Measurements from ENCODE around the gene GDI2. TPM values are rescaled to one million over a fixed set of nuclear protein-coding genes. Genes with fewer than 3 reads are reported as not detected.
"Not testable (repeated sequence)": the region's sequence is repeated elsewhere in the genome, so short reads cannot be mapped to it uniquely, and the experiment has no call there.

The GDI2 gene
- total RNA-seq = 100 to 1,000 TPM; 222 to 339 TPM
- 100 to 1,000 TPM; 186 to 221 TPM for polyA plus RNA-seq (ENCODE audit: insufficient read length in 2 of 2)
- long read RNA-seq, donor 1, transcript GDI2-203 (11 exons, 2,412 nt) = major isoform, 54 of 59 reads
- long read RNA-seq, donor 1, partial matches to known transcripts = 5 of 59 reads
- long read RNA-seq, donor 1, other reads (novel, unspliced or antisense) = 0 of 59 reads
- long read RNA-seq, donor 2, transcript GDI2-203 (11 exons, 2,412 nt) = major isoform, 21 of 28 reads
- long read RNA-seq, donor 2, partial matches to known transcripts = 6 of 28 reads
- long read RNA-seq, donor 2, other reads (novel, unspliced or antisense) = 0 of 28 reads
- long read RNA-seq, donor 3, transcript GDI2-203 (11 exons, 2,412 nt) = major isoform, 24 of 35 reads
- long read RNA-seq, donor 3, partial matches to known transcripts = 10 of 35 reads
- long read RNA-seq, donor 3, other reads (novel, unspliced or antisense) = 0 of 35 reads
- long read RNA-seq, donor 4, transcript GDI2-203 (11 exons, 2,412 nt) = major isoform, 66 of 102 reads
- long read RNA-seq, donor 4, partial matches to known transcripts = 36 of 102 reads
- long read RNA-seq, donor 4, other reads (novel, unspliced or antisense) = 0 of 102 reads

DNA sequence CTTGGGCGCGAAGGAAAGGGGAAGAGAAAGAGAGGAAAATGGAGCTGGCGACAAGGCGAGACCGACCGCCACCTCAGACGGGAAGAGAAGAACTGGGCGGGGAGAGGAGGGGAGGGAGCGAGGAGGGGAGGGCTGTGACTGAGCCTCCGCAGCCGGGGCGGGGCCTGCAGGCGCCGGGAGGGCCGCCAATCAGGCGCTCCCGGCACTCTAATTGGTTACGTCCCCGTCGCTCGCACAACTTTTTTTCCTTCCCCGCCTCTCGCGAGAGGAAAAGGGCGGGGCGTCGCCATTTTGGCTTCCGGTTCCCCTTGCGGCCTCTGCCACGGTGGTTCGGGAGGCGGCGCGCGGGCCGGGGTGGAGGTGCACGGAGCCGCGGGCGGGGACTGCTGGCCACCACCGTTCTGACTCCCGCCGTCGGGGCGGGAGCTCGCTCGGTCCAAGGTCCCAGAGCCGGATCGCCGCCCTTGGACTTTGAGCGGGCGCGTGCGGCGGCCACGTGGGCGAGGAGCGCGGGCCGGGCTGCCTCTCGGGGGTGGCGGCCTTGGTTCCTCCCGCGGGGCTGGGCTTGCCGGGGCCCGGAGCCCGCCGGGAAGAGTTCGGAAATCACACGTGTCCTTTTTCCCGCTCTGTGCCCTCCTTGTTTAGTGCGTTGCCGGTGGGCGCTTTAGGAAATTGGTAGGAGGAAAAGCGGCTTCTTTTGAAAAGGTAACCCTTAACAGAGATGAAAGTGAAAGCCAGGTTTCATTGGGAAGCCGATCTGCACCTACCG, at the start of gene GDI2:
Gene GDI2, minus strand, starts transcription at position 94 of the 769 bp plus-strand sequence. CDS start 176 bp downstream, outside the sequence.
- Histone ChIP-seq H3K27me3 (ENCODE audit: control insufficient read depth, insufficient read depth, low read length) (no peaks in the 10 kb centered on the region), H3K9me3 (ENCODE audit: control insufficient read depth, insufficient read depth, low read length) (no peaks in the 10 kb centered on the region), H3K27ac (ENCODE audit: low read depth, low read length) (peak within 1 kb of the TSS; percentile 97), H3K4me1 (ENCODE audit: control insufficient read depth, insufficient read depth, low read length) (no peaks in the 10 kb centered on the region), H3K36me3 (ENCODE audit: control insufficient read depth, insufficient read depth, low read length) (no peaks in the 10 kb centered on the region), H3K4me3 (ENCODE audit: low read depth, low read length) (peak within 1 kb of the TSS; percentile 81)
- DNase-seq (ENCODE audit: low read depth in 4 of 6, low spot score in 6 of 6) = peak; percentile 93 to 99 (median 98)
- WGBS (ENCODE audit: insufficient coverage) = under 1% methylated on average over 72 of the region's 77 CpGs

DNA sequence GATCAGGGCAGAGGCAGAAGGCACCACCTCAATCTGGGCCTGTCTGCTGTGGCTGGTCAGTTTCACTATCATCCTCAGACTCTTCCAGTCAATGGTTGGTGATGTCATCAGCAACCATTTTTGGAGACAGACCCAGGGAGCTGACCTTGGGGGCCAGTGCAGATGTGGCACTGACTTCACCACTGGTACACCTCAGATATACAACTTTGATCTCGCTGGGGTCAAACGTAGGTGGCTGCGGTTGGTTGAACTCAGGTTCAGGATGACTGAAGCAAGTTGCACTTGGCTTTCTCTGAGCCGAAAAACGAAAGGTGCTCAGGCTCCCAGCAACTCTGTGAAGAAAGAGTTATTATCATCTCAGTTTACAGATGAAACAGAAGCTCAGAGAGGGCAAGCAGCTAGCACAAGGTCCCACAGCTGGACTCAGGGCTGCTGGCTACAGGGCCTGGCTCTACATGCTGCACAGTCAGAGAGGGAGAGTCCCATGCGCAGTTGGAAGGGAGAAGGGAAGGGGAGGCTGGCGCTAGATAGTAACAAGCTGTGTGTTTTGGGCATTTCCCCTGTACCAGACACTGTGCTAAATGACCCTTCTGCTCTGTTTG, 49.2 kb upstream of the GDI2 start:
- H3K4me3 ChIP-seq (ENCODE audit: low read depth, low read length) = no peak overlapping the region
- no peaks in the 10 kb centered on the region for H3K9me3 ChIP-seq (ENCODE audit: control insufficient read depth, insufficient read depth, low read length)
- no peaks in the 10 kb centered on the region for H3K4me1 ChIP-seq (ENCODE audit: control insufficient read depth, insufficient read depth, low read length)
- no peak overlapping the region for H3K27ac ChIP-seq (ENCODE audit: low read depth, low read length)
- no peaks in the 10 kb centered on the region for H3K36me3 ChIP-seq (ENCODE audit: control insufficient read depth, insufficient read depth, low read length)
- H3K27me3 ChIP-seq (ENCODE audit: control insufficient read depth, insufficient read depth, low read length) = no peaks in the 10 kb centered on the region
- no peak for DNase-seq (ENCODE audit: low read depth in 4 of 6, low spot score in 6 of 6)
- WGBS (ENCODE audit: insufficient coverage) = 97% methylated on average over 6 of the region's 7 CpGs

DNA sequence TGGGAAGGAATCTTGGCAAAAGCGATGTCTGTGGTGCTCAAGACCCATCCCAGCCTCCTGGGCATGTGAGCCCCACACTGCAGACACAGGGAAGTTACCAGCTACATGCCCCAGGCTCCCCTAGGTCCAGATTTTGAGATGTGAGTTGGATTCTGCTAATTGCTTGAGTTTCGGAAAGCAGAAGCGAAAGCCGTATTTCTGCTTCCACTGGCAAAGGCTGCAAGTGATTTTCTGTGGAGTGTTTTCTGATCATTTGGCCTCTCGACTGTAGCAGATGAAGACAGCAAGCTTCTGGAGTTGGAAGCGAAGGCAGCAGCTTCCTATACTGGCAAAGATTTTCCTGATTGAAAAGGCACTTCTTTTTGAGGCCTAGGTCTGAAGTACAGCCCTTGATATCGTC, 46.8 kb upstream of the GDI2 start:
- Histone ChIP-seq H3K27ac (ENCODE audit: low read depth, low read length) (no peak overlapping the region), H3K36me3 (ENCODE audit: control insufficient read depth, insufficient read depth, low read length) (no peaks in the 10 kb centered on the region), H3K27me3 (ENCODE audit: control insufficient read depth, insufficient read depth, low read length) (no peaks in the 10 kb centered on the region), H3K9me3 (ENCODE audit: control insufficient read depth, insufficient read depth, low read length) (no peaks in the 10 kb centered on the region), H3K4me3 (ENCODE audit: low read depth, low read length) (no peak overlapping the region), H3K4me1 (ENCODE audit: control insufficient read depth, insufficient read depth, low read length) (no peaks in the 10 kb centered on the region)
- DNase-seq (ENCODE audit: low read depth in 4 of 6, low spot score in 6 of 6) = peak in 1 of 6 donors; percentile 48
- 89% methylated on average over 7 of the region's 7 CpGs for WGBS (ENCODE audit: insufficient coverage)

DNA sequence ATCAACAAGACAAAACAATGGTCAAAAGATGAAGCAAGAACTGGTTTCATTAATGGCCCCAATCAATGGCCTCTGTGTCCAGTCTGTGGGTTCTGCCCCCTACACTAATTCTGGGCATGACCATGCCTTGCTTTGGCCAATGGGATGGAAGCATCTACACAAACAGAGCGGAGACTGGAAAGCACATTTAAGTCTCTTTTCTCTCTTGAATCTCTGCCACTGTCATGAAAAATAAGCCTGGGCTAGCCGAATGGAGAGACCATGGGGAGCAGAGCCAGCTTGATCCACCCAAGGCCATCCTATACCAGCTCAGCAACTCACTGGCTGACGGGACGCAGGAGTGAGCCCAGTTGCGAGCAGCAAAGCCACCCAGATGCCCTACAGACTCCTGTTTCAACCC, 45.6 kb upstream of the GDI2 start:
- Histone ChIP-seq H3K9me3 (ENCODE audit: control insufficient read depth, insufficient read depth, low read length) (no peaks in the 10 kb centered on the region), H3K36me3 (ENCODE audit: control insufficient read depth, insufficient read depth, low read length) (no peaks in the 10 kb centered on the region), H3K27ac (ENCODE audit: low read depth, low read length) (peak overlapping the region; percentile 75), H3K27me3 (ENCODE audit: control insufficient read depth, insufficient read depth, low read length) (no peaks in the 10 kb centered on the region), H3K4me3 (ENCODE audit: low read depth, low read length) (no peak overlapping the region), H3K4me1 (ENCODE audit: control insufficient read depth, insufficient read depth, low read length) (no peaks in the 10 kb centered on the region)
- WGBS (ENCODE audit: insufficient coverage) = 86% methylated on average over 1 of the region's 5 CpGs
- peak in 1 of 6 donors; percentile 13 for DNase-seq (ENCODE audit: low read depth in 4 of 6, low spot score in 6 of 6)

DNA sequence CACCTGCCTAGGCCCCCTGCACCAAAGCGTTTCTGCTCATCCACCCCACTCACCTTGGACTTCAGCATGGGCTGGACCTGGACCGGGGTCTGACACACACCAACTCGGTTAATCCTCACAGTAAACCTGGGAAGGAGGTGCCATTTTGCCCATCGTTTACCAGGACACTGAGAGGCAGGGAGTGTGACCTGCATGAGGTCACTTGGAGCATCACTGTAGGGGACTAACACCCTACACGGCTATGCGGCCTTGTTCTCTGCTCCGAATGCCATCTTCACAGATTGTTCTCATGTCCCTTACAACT, 43.4 kb upstream of the GDI2 start:
- H3K9me3 ChIP-seq (ENCODE audit: control insufficient read depth, insufficient read depth, low read length) = no peaks in the 10 kb centered on the region
- DNase-seq (ENCODE audit: low read depth in 4 of 6, low spot score in 6 of 6) = no peak
- no peaks in the 10 kb centered on the region for H3K27me3 ChIP-seq (ENCODE audit: control insufficient read depth, insufficient read depth, low read length)
- H3K4me1 ChIP-seq (ENCODE audit: control insufficient read depth, insufficient read depth, low read length) = no peaks in the 10 kb centered on the region
- no peaks in the 10 kb centered on the region for H3K36me3 ChIP-seq (ENCODE audit: control insufficient read depth, insufficient read depth, low read length)
- WGBS (ENCODE audit: insufficient coverage) = 84% methylated on average over 6 of the region's 7 CpGs
- no peak overlapping the region for H3K27ac ChIP-seq (ENCODE audit: low read depth, low read length)
- no peak overlapping the region for H3K4me3 ChIP-seq (ENCODE audit: low read depth, low read length)

DNA sequence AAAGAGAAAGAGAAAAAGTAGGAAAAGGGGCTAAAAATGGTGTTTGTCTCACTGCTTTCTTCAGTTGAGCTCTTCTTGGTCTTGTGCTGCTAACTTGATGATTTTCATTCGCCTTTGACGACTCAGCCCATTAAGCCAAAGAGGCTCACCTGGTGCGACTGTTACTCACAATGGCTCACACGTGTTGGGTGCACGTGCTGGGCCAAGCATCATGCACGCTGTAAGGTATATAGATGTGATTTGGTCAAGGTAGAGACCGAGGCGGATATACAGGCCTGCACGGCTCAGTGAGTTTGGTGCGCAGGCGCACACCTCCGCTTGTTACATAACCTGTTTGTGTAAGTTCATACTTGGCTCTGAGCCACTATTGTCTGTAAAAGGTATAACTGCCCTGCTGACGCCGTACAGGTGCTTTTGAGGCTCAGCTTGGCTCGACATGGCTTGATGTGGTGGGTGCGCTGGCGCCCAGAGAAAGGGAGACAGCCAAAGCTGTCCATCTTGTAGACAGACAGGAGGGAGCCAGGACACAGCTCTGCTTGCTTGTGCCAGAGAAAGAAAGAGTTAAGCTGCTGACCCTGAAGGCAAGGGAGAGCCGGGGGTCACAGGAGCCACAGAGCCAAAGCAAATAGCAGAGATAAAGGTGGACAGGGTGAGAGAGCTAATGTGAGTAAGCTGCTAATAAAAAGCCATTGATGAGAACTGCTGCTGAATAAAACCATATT, 42.9 kb upstream of the GDI2 start:
- H3K27ac ChIP-seq (ENCODE audit: low read depth, low read length) = no peak overlapping the region
- no peaks in the 10 kb centered on the region for H3K36me3 ChIP-seq (ENCODE audit: control insufficient read depth, insufficient read depth, low read length)
- no peaks in the 10 kb centered on the region for H3K9me3 ChIP-seq (ENCODE audit: control insufficient read depth, insufficient read depth, low read length)
- no peaks in the 10 kb centered on the region for H3K4me1 ChIP-seq (ENCODE audit: control insufficient read depth, insufficient read depth, low read length)
- no peak overlapping the region for H3K4me3 ChIP-seq (ENCODE audit: low read depth, low read length)
- DNase-seq (ENCODE audit: low read depth in 4 of 6, low spot score in 6 of 6) = no peak
- WGBS (ENCODE audit: insufficient coverage) = 88% methylated on average over 18 of the region's 18 CpGs
- H3K27me3 ChIP-seq (ENCODE audit: control insufficient read depth, insufficient read depth, low read length) = no peaks in the 10 kb centered on the region

DNA sequence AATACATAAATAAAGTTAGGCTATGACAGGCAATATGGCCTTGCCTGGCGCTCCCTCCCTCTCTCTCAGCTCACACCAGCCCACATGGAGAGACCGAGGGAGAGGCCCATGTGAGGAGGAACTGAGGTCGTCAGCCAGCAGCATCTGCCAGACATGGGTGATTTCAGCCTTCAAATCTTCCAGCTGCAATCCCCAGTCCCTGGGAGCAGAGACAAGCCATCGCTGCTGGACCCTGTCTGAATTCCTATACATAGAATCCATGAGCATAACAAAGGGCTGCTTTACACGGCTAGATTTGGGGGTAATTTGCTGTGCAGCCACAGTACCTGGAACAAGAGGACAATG, 40.9 kb upstream of the GDI2 start:
- 43% methylated on average over 2 of the region's 5 CpGs for WGBS (ENCODE audit: insufficient coverage)
- DNase-seq (ENCODE audit: low read depth in 4 of 6, low spot score in 6 of 6) = no peak
- no peak overlapping the region for H3K4me3 ChIP-seq (ENCODE audit: low read depth, low read length)
- H3K9me3 ChIP-seq (ENCODE audit: control insufficient read depth, insufficient read depth, low read length) = no peaks in the 10 kb centered on the region
- no peaks in the 10 kb centered on the region for H3K27me3 ChIP-seq (ENCODE audit: control insufficient read depth, insufficient read depth, low read length)
- H3K36me3 ChIP-seq (ENCODE audit: control insufficient read depth, insufficient read depth, low read length) = no peaks in the 10 kb centered on the region
- no peaks in the 10 kb centered on the region for H3K4me1 ChIP-seq (ENCODE audit: control insufficient read depth, insufficient read depth, low read length)
- H3K27ac ChIP-seq (ENCODE audit: low read depth, low read length) = no peak overlapping the region

DNA sequence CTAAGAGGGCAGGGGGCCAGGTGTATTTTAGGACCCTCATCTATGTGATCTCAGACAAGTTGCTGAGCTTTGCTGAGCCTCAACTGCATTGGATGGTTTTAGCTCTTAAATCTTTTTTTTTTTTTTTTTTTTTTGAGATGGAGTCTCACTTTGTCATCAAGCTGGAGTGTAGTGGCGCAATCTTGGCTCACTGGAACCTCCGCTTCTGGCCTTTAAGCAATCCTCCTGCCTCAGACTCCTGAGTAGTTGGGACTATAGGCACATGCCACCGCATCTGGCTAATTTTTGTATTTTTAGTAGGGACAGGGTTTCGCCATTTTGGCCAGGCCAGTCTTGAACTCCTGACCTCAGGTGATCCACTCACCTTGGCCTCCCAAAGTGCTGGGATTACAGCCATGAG, 33.4 kb upstream of the GDI2 start:
- H3K4me1 ChIP-seq (ENCODE audit: control insufficient read depth, insufficient read depth, low read length); DNase-seq (ENCODE audit: low read depth in 4 of 6, low spot score in 6 of 6); H3K4me3 ChIP-seq (ENCODE audit: low read depth, low read length); H3K36me3 ChIP-seq (ENCODE audit: control insufficient read depth, insufficient read depth, low read length); H3K27me3 ChIP-seq (ENCODE audit: control insufficient read depth, insufficient read depth, low read length); H3K9me3 ChIP-seq (ENCODE audit: control insufficient read depth, insufficient read depth, low read length): not testable (repeated sequence)
- WGBS (ENCODE audit: insufficient coverage) = 100% methylated on average over 2 of the region's 4 CpGs
- peak overlapping the region; percentile 61 for H3K27ac ChIP-seq (ENCODE audit: low read depth, low read length)

DNA sequence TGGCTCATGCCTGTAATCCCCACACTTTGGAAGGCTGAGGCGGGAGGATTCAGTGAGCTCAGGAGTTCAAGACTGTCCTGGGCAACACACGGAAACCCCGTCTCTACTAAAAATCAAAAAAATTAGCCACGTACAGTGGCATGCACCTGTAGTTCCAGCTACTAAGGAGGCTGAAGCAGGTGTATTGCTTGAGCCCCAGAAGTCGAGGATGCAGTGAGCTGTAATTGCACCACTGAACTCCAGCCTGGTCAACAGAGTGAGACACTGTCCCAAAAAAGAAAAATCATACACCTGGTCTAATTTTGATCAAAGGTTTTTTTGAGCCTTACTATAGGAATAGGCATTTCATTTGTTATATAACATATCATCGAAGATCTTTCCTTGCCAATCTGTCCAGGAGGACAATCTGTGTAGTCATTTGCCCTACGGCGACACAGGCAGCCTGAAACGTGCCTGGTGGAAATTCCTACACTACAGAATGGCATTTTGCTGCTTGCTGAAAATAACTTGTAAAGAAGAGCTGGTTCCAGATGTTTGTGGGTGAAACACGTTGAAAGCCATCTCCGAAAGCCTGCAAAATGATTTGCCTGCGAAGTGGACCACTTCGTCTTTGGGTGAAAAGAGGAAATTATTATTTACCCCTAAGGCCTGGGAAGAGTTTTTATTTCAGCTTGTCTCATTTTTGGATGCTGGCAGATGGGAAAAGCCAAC, 31.3 kb upstream of the GDI2 start:
- Histone ChIP-seq H3K27me3 (ENCODE audit: control insufficient read depth, insufficient read depth, low read length) (peaks cover 9% of the 10 kb centered on the region), H3K4me1 (ENCODE audit: control insufficient read depth, insufficient read depth, low read length) (peaks cover 20% of the 10 kb centered on the region), H3K9me3 (ENCODE audit: control insufficient read depth, insufficient read depth, low read length) (no peaks in the 10 kb centered on the region), H3K27ac (ENCODE audit: low read depth, low read length) (no peak overlapping the region), H3K36me3 (ENCODE audit: control insufficient read depth, insufficient read depth, low read length) (no peaks in the 10 kb centered on the region), H3K4me3 (ENCODE audit: low read depth, low read length) (no peak overlapping the region)
- no peak for DNase-seq (ENCODE audit: low read depth in 4 of 6, low spot score in 6 of 6)
- 83% methylated on average over 8 of the region's 13 CpGs for WGBS (ENCODE audit: insufficient coverage)
